Cardiac muscle cell (in vitro differentiated cells and primary cell): ENCODE data around the gene CCDC149. TPM values are rescaled to one million over a fixed set of nuclear protein-coding genes. Genes with fewer than 3 reads are reported as not detected.

ENCODE experiments used
- DNase-seq, 2 donors: peaks; one replicate each; pipeline versions ENCODE4 v3.0.0 to v3.0.0-alpha.2; 2010 to 2017; ENCODE audit warnings: low read depth in 1 of 2, low spot score in 1 of 2
- H3K27ac ChIP-seq: fragments of 200-600 bp; sonication (generic); 2 replicates; pipeline ENCODE4 v1.5.1; 2016
- H3K27me3 ChIP-seq: fragments of 200-600 bp; sonication (generic); 2 replicates; pipeline ENCODE4 v1.6.0; 2016; ENCODE audit warnings: control low read depth
- H3K36me3 ChIP-seq: fragments of 200-600 bp; sonication (generic); 2 replicates; pipeline ENCODE4 v1.5.1; 2016; ENCODE audit warnings: control low read depth
- H3K4me1 ChIP-seq: fragments of 200-600 bp; sonication (generic); 2 replicates; pipeline ENCODE4 v1.8.1; 2017; ENCODE audit warnings: low read depth, mild to moderate bottlenecking, mixed run types
- H3K4me3 ChIP-seq: fragments of 200-600 bp; sonication (generic); 2 replicates; pipeline ENCODE4 v1.5.1; 2016; ENCODE audit warnings: mild to moderate bottlenecking
- H3K9me3 ChIP-seq: fragments of 200-600 bp; sonication (generic); 2 replicates; pipeline ENCODE4 v1.5.1; 2017; ENCODE audit warnings: low read depth, mild to moderate bottlenecking, control low read depth
- polyA plus RNA-seq: library from polyadenylated mRNA; unstranded; fragments of >200 nt; fragmentation: Nextera tagmentation; extraction: Ambion mirVana; gene quantifications from 2 replicates; pipeline ENCODE4 v1.2.1, GENCODE V29; 2016
- total RNA-seq: library from RNA; depleted of rRNA; stranded (reverse); fragments of >200 nt; gene quantifications from 2 replicates; pipeline ENCODE4 v1.2.3, GENCODE V29; 2016
- TF ChIP-seq, protein P1 (sequence below): IDR thresholded peaks from 2 replicates; pipeline ENCODE4 v1.5.1; 2012; ENCODE audit warnings: low read depth, mild to moderate bottlenecking, low read length

Gene CCDC149
- total and polyA plus RNA-seq, 2 experiments from 2014 or later, result 4.2 to 7.0 TPM

DNA sequence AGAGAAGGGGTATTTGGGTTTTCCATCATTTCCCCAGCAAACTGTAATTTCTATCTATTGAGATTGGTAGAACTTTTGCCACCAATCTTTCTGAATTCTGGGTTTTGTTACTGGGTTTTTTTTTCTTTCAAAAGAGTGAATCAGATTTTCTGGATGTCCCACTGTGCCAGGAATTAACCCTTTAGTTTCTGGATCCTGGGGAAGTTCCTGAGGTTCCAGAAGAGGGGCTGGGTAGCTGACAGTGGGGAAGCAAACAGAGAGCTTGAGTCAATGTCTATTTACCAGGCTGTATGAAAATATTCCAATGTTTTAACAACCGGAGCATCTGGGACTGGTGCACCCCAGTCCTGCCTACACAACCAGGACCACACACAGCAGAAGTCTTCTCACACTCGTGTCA, 143.3 kb downstream of the CCDC149 start:
- Histone ChIP-seq H3K27me3 (no peaks in the 10 kb centered on the region), H3K4me3 (no peak overlapping the region), H3K9me3 (no peaks in the 10 kb centered on the region), H3K4me1 (peaks cover 4% of the 10 kb centered on the region), H3K27ac (no peak overlapping the region), H3K36me3 (no peaks in the 10 kb centered on the region)
- DNase-seq, result no peak
- TF ChIP-seq, protein P1, sequence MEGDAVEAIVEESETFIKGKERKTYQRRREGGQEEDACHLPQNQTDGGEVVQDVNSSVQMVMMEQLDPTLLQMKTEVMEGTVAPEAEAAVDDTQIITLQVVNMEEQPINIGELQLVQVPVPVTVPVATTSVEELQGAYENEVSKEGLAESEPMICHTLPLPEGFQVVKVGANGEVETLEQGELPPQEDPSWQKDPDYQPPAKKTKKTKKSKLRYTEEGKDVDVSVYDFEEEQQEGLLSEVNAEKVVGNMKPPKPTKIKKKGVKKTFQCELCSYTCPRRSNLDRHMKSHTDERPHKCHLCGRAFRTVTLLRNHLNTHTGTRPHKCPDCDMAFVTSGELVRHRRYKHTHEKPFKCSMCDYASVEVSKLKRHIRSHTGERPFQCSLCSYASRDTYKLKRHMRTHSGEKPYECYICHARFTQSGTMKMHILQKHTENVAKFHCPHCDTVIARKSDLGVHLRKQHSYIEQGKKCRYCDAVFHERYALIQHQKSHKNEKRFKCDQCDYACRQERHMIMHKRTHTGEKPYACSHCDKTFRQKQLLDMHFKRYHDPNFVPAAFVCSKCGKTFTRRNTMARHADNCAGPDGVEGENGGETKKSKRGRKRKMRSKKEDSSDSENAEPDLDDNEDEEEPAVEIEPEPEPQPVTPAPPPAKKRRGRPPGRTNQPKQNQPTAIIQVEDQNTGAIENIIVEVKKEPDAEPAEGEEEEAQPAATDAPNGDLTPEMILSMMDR, result no peak

DNA sequence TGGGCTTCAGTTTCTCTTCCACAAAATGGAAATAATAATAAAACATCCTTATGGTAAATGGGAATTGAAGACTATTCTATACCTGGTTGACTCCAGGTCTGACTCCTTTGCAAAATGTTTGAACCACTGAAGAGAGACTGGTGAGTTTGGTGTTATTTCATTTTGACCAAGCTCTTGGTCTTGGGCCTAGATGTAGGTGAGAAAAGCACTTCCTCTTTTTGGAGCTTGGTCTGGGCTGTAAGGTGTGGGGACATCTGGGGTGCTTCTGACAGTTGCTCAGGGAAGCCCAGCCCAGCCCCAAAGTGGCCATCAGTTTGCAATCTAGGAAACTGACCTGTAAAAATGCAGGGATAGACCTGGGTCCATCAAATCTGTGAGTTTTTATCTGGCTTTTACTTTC, 144.2 kb downstream of the CCDC149 start:
- H3K27me3 ChIP-seq, result no peaks in the 10 kb centered on the region

GRCh38 chr4:24768006-24768405, 144.8 kb downstream of the CCDC149 start:
- Histone ChIP-seq H3K4me3 (no peak overlapping the region), H3K27ac (no peak overlapping the region), H3K9me3 (no peaks in the 10 kb centered on the region), H3K36me3 (no peaks in the 10 kb centered on the region), H3K4me1 (peaks cover 4% of the 10 kb centered on the region), H3K27me3 (no peaks in the 10 kb centered on the region)
- no peak for DNase-seq
- TF ChIP-seq, protein P1, result no peak

More for the DNA sequence above, 144.2 kb downstream of the CCDC149 start:
- Histone ChIP-seq H3K4me3 (no peak overlapping the region), H3K36me3 (no peaks in the 10 kb centered on the region), H3K4me1 (peaks cover 4% of the 10 kb centered on the region), H3K27ac (no peak overlapping the region), H3K9me3 (no peaks in the 10 kb centered on the region)
- no peak for DNase-seq
- TF ChIP-seq, protein P1, result no peak

- Histone ChIP-seq H3K4me3 (no peak overlapping the region), H3K27me3 (no peaks in the 10 kb centered on the region), H3K36me3 (no peaks in the 10 kb centered on the region), H3K9me3 (no peaks in the 10 kb centered on the region), H3K27ac (no peak overlapping the region), H3K4me1 (peaks cover 4% of the 10 kb centered on the region)
- TF ChIP-seq, protein P1, result no peak
- DNase-seq, result no peak
Observed at GRCh38 chr4:24765376-24765988, 147.4 kb downstream of the CCDC149 start.

GRCh38 chr4:24764345-24764744, 148.5 kb downstream of the CCDC149 start:
- Histone ChIP-seq H3K4me3 (no peak overlapping the region), H3K27me3 (no peaks in the 10 kb centered on the region), H3K27ac (no peak overlapping the region), H3K4me1 (peaks cover 4% of the 10 kb centered on the region), H3K9me3 (no peaks in the 10 kb centered on the region), H3K36me3 (no peaks in the 10 kb centered on the region)
- TF ChIP-seq, protein P1, result no peak
- no peak for DNase-seq
